Adrenal gland (tissue), 5 donors: ENCODE measurements around the gene TAMM41.

Experiments used
- CTCF ChIP-seq, 6 experiments: fragments of 450-650 bp in 4 of 6; fragments of 200-600 bp in 2 of 6; sonication (generic) in 1 of 6; IDR thresholded peaks; 1 replicate in 5 of 6; 2 replicates in 1 of 6; pipeline versions ENCODE4 v1.5.1 to v1.8.0; 2016 to 2021; ENCODE audit warnings: antibody characterized with exemption in 6 of 6, mild to moderate bottlenecking in 2 of 6, moderate library complexity in 1 of 6
- POLR2A ChIP-seq, 2 donors: fragments of 450-650 bp; IDR thresholded peaks; one replicate each; pipeline ENCODE4 v1.6.1; 2017; ENCODE audit warnings: antibody characterized with exemption in 2 of 2, mild to moderate bottlenecking in 2 of 2, moderate library complexity in 1 of 2
- donor health status: DM: no; HTN: no; CAD: no.

DNA sequence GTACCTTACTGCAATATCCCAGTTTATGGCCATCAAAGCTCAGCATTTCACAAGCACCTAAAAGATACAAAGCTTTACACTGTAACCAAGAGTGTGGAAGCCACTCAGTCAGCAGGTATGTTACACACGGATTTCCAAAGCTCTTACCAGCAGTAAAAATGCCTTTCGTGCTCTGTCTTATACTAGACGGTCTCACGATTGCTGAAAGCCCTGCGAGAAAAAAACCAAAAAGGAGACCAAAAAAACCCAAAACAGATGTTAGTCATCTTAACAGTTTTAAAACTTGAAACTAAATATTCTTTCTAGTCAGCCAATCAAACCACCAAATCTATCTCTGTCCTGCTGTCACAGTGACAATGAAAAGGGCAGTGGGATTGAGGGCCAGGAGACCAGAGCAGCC lies 39.0 kb downstream of the TAMM41 start:
- TF ChIP-seq CTCF (IDR thresholded peaks at IDR 0.05), result no peak
- TF ChIP-seq POLR2A (IDR thresholded peaks at IDR 0.05), result no peak
